AG09309 (cell line): ENCODE measurements around the gene WWTR1.

Experiments used
- DNase-seq: peaks from one replicate; pipeline ENCODE4 v3.0.0-alpha.2; 2010; ENCODE audit warnings: low read depth
- H3K4me3 ChIP-seq: 2 replicates; pipeline ENCODE4 v1.5.1; 2011; ENCODE audit warnings: mild to moderate bottlenecking, low read depth, low read length, moderate library complexity; ENCODE audit not compliant: control insufficient read depth
- CTCF ChIP-seq: IDR thresholded peaks from 2 replicates; pipeline ENCODE4 v1.5.1; 2011; ENCODE audit warnings: mild to moderate bottlenecking, low read depth, low read length, inconsistent platforms; ENCODE audit not compliant: insufficient read depth, control insufficient read depth; ENCODE audit errors: missing control alignments

WWTR1 gene

GRCh38 chr3:149475451-149476060, 182.3 kb downstream of the WWTR1 start:
- no peak overlapping the region for H3K4me3 ChIP-seq
- TF ChIP-seq CTCF = no peak
- DNase-seq = no peak

GRCh38 chr3:149474250-149474817, 183.5 kb downstream of the WWTR1 start, which contains the start of gene TM4SF4:
TM4SF4 (plus strand) TSS chr3:149474697; CDS start chr3:149474878, 181 bp downstream.
- no peak within 1 kb of the TSS for H3K4me3 ChIP-seq
- no peak for DNase-seq
- TF ChIP-seq CTCF = no peak

GRCh38 chr3:149473357-149474249, 184.2 kb downstream of the WWTR1 start:
- no peak overlapping the region for H3K4me3 ChIP-seq
- TF ChIP-seq CTCF = no peak
- peak; percentile 70 for DNase-seq

- TF ChIP-seq CTCF = no peak
- H3K4me3 ChIP-seq = no peak overlapping the region
- DNase-seq = no peak
Measured at GRCh38 chr3:149472030-149472797, 185.6 kb downstream of the WWTR1 start.

- TF ChIP-seq CTCF = no peak
- DNase-seq = no peak
- no peak overlapping the region for H3K4me3 ChIP-seq
Measured at GRCh38 chr3:149470381-149470780, 187.4 kb downstream of the WWTR1 start.
